Measurements from ENCODE around the gene VRK3.

DNA sequence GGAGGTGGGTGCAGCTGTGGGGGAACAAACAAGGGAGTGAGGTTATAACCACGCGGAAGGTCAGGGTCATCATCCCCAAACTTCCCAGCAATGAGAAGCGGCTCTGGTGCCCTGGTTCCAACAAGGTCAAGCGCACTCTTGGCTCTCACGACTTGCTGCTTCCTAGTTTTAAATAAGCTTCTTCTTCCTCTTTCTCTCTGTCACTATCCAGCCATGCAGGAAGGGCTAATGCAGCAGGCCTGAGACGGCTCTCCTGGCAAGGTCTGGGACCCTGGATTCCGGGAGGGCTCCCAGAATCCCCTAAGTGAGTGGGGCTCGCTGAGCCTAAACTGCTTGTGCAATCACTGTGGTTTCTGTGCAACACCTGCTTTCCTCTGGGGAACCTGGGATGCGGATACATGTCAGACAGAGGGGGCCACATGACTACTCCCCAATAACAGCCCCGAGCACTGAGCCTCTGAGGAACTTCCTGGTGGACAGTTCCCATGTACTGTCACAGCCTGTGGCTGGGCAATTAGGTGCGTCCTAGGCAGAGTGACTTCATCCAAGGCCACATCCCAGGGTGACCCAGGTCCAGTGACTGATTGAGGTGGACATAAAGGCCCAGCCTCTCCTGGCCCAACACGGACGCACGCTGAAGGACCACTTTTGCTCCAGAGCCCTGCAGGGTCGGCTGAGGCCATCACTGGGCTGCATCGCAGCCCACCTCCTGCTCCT, 24.2 kb downstream of the VRK3 start:
- TF ChIP-seq GATA3 (IDR thresholded peaks at IDR 0.05; ENCODE audit: low read depth, low read length) (no peak), GATA2 (IDR thresholded peaks at IDR 0.05; ENCODE audit: low read depth, low read length) (no peak)
